Measurements from ENCODE around the gene BET1. TPM values are rescaled to one million over a fixed set of nuclear protein-coding genes. Genes with fewer than 3 reads are reported as not detected.

Gene BET1
- polyA plus RNA-seq, 1 of the 3 experiments (the other 2 are of a cell fraction), result 20.1 TPM

DNA sequence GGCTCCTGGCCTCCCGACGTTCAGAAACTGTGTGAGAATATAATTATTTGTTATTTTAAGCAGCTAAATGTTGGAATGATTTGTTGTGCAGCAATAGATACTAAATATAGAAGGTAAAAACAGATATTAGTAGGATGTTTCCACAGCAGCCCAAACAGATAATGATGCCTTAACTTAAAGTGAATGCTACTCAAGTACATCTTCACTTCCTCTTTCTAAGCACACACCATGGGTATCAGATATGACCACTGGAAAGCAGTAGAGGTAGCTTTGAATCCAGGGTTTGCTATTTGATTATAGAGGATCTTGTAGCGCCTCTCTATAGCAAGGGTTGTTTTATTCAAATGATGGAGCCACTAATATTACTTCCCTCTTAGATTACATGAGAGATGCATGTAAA is 38.2 kb upstream of the BET1 start (continued):
- TF ChIP-seq GATA2 (CRISPR knock-in tag; IDR thresholded peaks at IDR 0.05), result no peak
- no peak for TF ChIP-seq NRF1 (IDR thresholded peaks at IDR 0.05; ENCODE audit: low read depth, low read length)
- no peak for TF ChIP-seq CHD2 (IDR thresholded peaks at IDR 0.05; ENCODE audit: low read length, partially characterized antibody)
- no peak for TF ChIP-seq EZH2phosphoT487 (IDR thresholded peaks at IDR 0.05; ENCODE audit: borderline replicate concordance, low read depth)

DNA sequence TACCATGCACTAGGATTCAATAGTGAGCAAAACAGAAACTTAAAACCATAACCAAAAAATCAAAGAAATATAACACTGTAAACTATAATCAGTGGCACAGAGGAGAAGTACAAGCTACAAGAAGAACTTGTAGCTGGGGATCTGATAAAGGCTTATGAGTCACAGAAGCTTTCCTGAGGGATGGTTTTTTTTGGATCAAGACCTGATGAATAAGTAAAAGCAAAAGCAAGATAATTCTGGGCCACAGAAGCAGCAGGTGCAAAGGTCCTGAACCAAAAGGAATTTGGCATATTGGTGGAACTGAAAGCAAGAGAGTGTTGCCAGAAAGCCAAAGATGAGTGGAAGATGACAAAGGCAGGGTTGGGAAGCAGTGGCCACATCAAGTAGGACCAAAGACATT is 37.4 kb upstream of the BET1 start:
- peaks cover 9% of the 10 kb centered on the region for H3F3A ChIP-seq (replicated peaks; ENCODE audit: insufficient read depth)
- no peaks in the 10 kb centered on the region for H3K79me2 ChIP-seq (ENCODE audit: insufficient read depth)
- H3K27ac ChIP-seq (ENCODE audit: low read depth in 2 of 2, low read length in 1 of 2), result no peak overlapping the region
- no peak for DNase-seq
- no peaks in the 10 kb centered on the region for H4K20me1 ChIP-seq (ENCODE audit: insufficient read depth)
- TF ChIP-seq TEAD4 (IDR thresholded peaks at IDR 0.05; ENCODE audit: borderline replicate concordance, insufficient read depth), result 0 out of 2 replicates have a peak, but pooled peaks have one; percentile 30
- no peak for TF ChIP-seq GABPA (IDR thresholded peaks at IDR 0.05; ENCODE audit: low read depth)
- no peak for TF ChIP-seq RCOR1 (IDR thresholded peaks at IDR 0.05; ENCODE audit: low read length)
- TF ChIP-seq RFX5 (IDR thresholded peaks at IDR 0.05; ENCODE audit: low read length), result no peak
- no peak for TF ChIP-seq TAF1 (IDR thresholded peaks at IDR 0.05; ENCODE audit: borderline replicate concordance, low read depth, low read length)
- TF ChIP-seq EP300 (IDR thresholded peaks at IDR 0.05; ENCODE audit: borderline replicate concordance in 1 of 2, low read depth in 1 of 2, low read length in 1 of 2), result peak in 1 of 2 experiments; percentile 47; a peak in 1 of 4 replicates
- TF ChIP-seq, protein P1, sequence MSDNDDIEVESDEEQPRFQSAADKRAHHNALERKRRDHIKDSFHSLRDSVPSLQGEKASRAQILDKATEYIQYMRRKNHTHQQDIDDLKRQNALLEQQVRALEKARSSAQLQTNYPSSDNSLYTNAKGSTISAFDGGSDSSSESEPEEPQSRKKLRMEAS (IDR thresholded peaks at IDR 0.05; ENCODE audit: low read depth), result no peak
- TF ChIP-seq, protein P2, sequence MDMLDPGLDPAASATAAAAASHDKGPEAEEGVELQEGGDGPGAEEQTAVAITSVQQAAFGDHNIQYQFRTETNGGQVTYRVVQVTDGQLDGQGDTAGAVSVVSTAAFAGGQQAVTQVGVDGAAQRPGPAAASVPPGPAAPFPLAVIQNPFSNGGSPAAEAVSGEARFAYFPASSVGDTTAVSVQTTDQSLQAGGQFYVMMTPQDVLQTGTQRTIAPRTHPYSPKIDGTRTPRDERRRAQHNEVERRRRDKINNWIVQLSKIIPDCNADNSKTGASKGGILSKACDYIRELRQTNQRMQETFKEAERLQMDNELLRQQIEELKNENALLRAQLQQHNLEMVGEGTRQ (IDR thresholded peaks at IDR 0.05; ENCODE audit: borderline replicate concordance, low read depth, low read length), result no peak
- TF ChIP-seq, protein P3, sequence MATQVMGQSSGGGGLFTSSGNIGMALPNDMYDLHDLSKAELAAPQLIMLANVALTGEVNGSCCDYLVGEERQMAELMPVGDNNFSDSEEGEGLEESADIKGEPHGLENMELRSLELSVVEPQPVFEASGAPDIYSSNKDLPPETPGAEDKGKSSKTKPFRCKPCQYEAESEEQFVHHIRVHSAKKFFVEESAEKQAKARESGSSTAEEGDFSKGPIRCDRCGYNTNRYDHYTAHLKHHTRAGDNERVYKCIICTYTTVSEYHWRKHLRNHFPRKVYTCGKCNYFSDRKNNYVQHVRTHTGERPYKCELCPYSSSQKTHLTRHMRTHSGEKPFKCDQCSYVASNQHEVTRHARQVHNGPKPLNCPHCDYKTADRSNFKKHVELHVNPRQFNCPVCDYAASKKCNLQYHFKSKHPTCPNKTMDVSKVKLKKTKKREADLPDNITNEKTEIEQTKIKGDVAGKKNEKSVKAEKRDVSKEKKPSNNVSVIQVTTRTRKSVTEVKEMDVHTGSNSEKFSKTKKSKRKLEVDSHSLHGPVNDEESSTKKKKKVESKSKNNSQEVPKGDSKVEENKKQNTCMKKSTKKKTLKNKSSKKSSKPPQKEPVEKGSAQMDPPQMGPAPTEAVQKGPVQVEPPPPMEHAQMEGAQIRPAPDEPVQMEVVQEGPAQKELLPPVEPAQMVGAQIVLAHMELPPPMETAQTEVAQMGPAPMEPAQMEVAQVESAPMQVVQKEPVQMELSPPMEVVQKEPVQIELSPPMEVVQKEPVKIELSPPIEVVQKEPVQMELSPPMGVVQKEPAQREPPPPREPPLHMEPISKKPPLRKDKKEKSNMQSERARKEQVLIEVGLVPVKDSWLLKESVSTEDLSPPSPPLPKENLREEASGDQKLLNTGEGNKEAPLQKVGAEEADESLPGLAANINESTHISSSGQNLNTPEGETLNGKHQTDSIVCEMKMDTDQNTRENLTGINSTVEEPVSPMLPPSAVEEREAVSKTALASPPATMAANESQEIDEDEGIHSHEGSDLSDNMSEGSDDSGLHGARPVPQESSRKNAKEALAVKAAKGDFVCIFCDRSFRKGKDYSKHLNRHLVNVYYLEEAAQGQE (IDR thresholded peaks at IDR 0.05; ENCODE audit: low read depth, low read length), result no peak
- TF ChIP-seq JUND (IDR thresholded peaks at IDR 0.05), result peak; percentile 78
- peak; percentile 74 for TF ChIP-seq FOSL2 (IDR thresholded peaks at IDR 0.05; ENCODE audit: borderline replicate concordance, low read depth)
- TF ChIP-seq MXI1 (IDR thresholded peaks at IDR 0.05; ENCODE audit: low read depth, low read length), result no peak
- TF ChIP-seq FOXM1 (IDR thresholded peaks at IDR 0.05; ENCODE audit: low read depth), result no peak
- no peak for TF ChIP-seq FOXJ3 (CRISPR knock-in tag; IDR thresholded peaks at IDR 0.05)
- TF ChIP-seq NFIC (IDR thresholded peaks at IDR 0.05; ENCODE audit: borderline replicate concordance), result peak; percentile 76
- no peak for TF ChIP-seq GATA2 (CRISPR knock-in tag; IDR thresholded peaks at IDR 0.05)
- TF ChIP-seq TCF12 (IDR thresholded peaks at IDR 0.05), result peak; percentile 83
- TF ChIP-seq, protein P4, sequence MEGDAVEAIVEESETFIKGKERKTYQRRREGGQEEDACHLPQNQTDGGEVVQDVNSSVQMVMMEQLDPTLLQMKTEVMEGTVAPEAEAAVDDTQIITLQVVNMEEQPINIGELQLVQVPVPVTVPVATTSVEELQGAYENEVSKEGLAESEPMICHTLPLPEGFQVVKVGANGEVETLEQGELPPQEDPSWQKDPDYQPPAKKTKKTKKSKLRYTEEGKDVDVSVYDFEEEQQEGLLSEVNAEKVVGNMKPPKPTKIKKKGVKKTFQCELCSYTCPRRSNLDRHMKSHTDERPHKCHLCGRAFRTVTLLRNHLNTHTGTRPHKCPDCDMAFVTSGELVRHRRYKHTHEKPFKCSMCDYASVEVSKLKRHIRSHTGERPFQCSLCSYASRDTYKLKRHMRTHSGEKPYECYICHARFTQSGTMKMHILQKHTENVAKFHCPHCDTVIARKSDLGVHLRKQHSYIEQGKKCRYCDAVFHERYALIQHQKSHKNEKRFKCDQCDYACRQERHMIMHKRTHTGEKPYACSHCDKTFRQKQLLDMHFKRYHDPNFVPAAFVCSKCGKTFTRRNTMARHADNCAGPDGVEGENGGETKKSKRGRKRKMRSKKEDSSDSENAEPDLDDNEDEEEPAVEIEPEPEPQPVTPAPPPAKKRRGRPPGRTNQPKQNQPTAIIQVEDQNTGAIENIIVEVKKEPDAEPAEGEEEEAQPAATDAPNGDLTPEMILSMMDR (IDR thresholded peaks at IDR 0.05), result no peak
- TF ChIP-seq SMC3 (IDR thresholded peaks at IDR 0.05; ENCODE audit: low read depth, low read length), result no peak
- TF ChIP-seq YY1 (IDR thresholded peaks at IDR 0.05; ENCODE audit: low read depth), result no peak
- no peak; the same call in 1 of the 2 replicates for TF ChIP-seq RXRA (IDR thresholded peaks at IDR 0.05; ENCODE audit: borderline replicate concordance, low read depth)
- TF ChIP-seq, protein P5, sequence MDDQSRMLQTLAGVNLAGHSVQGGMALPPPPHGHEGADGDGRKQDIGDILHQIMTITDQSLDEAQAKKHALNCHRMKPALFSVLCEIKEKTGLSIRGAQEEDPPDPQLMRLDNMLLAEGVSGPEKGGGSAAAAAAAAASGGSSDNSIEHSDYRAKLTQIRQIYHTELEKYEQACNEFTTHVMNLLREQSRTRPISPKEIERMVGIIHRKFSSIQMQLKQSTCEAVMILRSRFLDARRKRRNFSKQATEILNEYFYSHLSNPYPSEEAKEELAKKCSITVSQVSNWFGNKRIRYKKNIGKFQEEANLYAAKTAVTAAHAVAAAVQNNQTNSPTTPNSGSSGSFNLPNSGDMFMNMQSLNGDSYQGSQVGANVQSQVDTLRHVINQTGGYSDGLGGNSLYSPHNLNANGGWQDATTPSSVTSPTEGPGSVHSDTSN (IDR thresholded peaks at IDR 0.05), result peak; percentile 26; the same call in 1 of the 2 replicates
- no peak for TF ChIP-seq ELF1 (IDR thresholded peaks at IDR 0.05)
- no peak overlapping the region for H3K4me2 ChIP-seq
- CTCF ChIA-PET, result interaction anchor here (1.5 to 2.5 kb wide), 2 partner anchors 29 to 46 kb away, joined by 3 to 10 read pairs; no protein-coding TSS in a partner anchor
- no peak overlapping the region for H3K4me3 ChIP-seq (ENCODE audit: low read depth in 2 of 2, low read length in 1 of 2)
- peaks cover 6% of the 10 kb centered on the region; the same call in 1 of the 2 replicates for H3K27me3 ChIP-seq (ENCODE audit: insufficient read depth)
- H3K9me3 ChIP-seq, result no peaks in the 10 kb centered on the region
- no peaks in the 10 kb centered on the region for H3K9me2 ChIP-seq
- no peaks in the 10 kb centered on the region for H3K4me1 ChIP-seq (ENCODE audit: control insufficient read depth in 1 of 2, insufficient read depth in 2 of 2, low read depth in 1 of 2, low read length in 1 of 2)
- no peak overlapping the region for H3K9ac ChIP-seq
- no peaks in the 10 kb centered on the region for H3K36me3 ChIP-seq (replicated peaks in 1 of 2; ENCODE audit: control insufficient read depth in 1 of 2, insufficient read depth in 2 of 2, low read length in 1 of 2)
- POLR2A ChIA-PET, result no interaction called here
- H2AFZ ChIP-seq (ENCODE audit: low read depth), result no peak overlapping the region
